Transverse colon (tissue), 4 donors: ENCODE data around the gene BPHL.

Source experiments
- EP300 ChIP-seq: sonication (generic); formaldehyde crosslinking; IDR thresholded peaks from one replicate; pipeline ENCODE4 v1.6.1; 2017; ENCODE audit warnings: antibody characterized with exemption, low read depth
- POLR2A ChIP-seq: fragments of 450-650 bp; IDR thresholded peaks from one replicate; pipeline ENCODE4 v1.6.1; 2016; ENCODE audit warnings: antibody characterized with exemption, mild to moderate bottlenecking, moderate library complexity
- POLR2AphosphoS5 ChIP-seq, 3 donors: sonication (generic); formaldehyde crosslinking; IDR thresholded peaks; one replicate each; pipeline ENCODE4 v1.6.1; 2016; ENCODE audit warnings: antibody characterized with exemption in 3 of 3
- TF ChIP-seq, protein P1 (sequence below), 5 experiments: fragments of 200-600 bp in 3 of 5; fragments of 450-650 bp in 2 of 5; sonication (generic) in 3 of 5; IDR thresholded peaks; 1 replicate in 2 of 5; 2 replicates in 3 of 5; pipeline ENCODE4 v1.5.1; 2016 to 2017; ENCODE audit warnings: antibody characterized with exemption in 5 of 5, inconsistent platforms in 3 of 5, mild to moderate bottlenecking in 2 of 5, moderate library complexity in 1 of 5

DNA sequence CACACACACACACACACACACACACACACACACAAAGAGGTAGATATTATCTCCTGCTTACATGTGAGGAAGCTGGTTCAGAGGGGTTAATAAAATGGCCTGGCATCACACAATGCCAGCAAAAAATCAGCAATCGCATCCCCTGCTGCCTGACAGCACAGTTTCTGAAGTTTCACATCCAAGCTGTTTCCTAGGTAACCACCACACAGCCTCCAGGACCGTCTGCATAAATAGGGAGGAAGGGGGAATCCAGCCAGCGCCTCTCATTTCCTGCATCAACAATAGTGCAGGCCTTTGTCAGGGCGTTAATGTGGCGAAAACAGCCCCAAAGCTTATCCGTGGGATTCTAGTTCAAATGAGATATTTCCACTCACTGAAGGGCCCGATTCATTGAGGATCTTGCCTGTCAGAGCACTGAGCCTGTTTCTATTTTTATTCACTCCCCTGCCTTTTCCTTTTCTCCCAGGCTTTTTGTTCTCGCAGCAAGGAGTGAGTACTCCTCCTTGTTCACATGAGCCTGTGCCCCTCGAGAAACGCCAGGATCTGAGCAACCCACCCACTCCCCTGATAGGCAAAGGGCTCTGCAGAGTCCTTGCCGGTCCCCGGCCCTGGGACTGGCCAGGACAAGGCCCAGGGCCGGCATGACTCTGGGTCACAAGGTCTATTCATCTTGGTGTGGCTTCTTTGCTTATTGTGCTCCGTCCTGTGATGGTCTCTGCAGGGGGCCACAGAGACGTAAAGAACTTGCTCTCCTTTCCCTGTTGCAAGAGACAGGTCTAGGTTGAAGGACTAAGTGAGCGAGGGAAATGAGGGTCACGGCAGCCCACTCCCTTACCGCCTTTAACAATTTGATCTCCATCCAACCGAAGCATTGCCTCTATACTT is 76.3 kb downstream of the BPHL start:
- TF ChIP-seq, protein P1, sequence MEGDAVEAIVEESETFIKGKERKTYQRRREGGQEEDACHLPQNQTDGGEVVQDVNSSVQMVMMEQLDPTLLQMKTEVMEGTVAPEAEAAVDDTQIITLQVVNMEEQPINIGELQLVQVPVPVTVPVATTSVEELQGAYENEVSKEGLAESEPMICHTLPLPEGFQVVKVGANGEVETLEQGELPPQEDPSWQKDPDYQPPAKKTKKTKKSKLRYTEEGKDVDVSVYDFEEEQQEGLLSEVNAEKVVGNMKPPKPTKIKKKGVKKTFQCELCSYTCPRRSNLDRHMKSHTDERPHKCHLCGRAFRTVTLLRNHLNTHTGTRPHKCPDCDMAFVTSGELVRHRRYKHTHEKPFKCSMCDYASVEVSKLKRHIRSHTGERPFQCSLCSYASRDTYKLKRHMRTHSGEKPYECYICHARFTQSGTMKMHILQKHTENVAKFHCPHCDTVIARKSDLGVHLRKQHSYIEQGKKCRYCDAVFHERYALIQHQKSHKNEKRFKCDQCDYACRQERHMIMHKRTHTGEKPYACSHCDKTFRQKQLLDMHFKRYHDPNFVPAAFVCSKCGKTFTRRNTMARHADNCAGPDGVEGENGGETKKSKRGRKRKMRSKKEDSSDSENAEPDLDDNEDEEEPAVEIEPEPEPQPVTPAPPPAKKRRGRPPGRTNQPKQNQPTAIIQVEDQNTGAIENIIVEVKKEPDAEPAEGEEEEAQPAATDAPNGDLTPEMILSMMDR (IDR thresholded peaks at IDR 0.05) = no peak
- no peak for TF ChIP-seq POLR2A
- no peak for TF ChIP-seq EP300
- TF ChIP-seq POLR2AphosphoS5 (IDR thresholded peaks at IDR 0.05) = no peak
